HFF-Myc (cell line): ENCODE measurements around the gene ZNF512B.

ENCODE experiments used
- DNase-seq: peaks from one replicate; pipeline ENCODE4 v3.0.0-alpha.2; 2011; ENCODE audit warnings: low read depth; ENCODE audit errors: extremely low read depth
- H3K4me3 ChIP-seq: replicated peaks from 2 replicates; pipeline ENCODE4 v1.5.1; 2011; ENCODE audit warnings: low read depth, mild to moderate bottlenecking, control low read depth, low read length
- CTCF ChIP-seq: IDR thresholded peaks from 2 replicates; pipeline ENCODE4 v1.5.1; 2012; ENCODE audit warnings: mild to moderate bottlenecking, low read depth, low read length, control low read depth; ENCODE audit errors: missing control alignments

The ZNF512B gene

GRCh38 chr20:63970714-63971431 is 1.1 kb upstream of the ZNF512B start:
- no peak for TF ChIP-seq CTCF
- no peak overlapping the region for H3K4me3 ChIP-seq
- DNase-seq, result no peak

- no peak for TF ChIP-seq CTCF
- DNase-seq, result no peak
- peak overlapping the region; percentile 69 for H3K4me3 ChIP-seq
These were observed 586 bp downstream of the ZNF512B start for GRCh38 chr20:63968928-63969760.

- DNase-seq, result no peak
- H3K4me3 ChIP-seq, result peak overlapping the region; percentile 69
- no peak for TF ChIP-seq CTCF
These were observed 1.4 kb downstream of the ZNF512B start for GRCh38 chr20:63968136-63968927.

GRCh38 chr20:63967330-63968135 is 2.2 kb downstream of the ZNF512B start:
- DNase-seq, result no peak
- no peak for TF ChIP-seq CTCF
- H3K4me3 ChIP-seq, result no peak overlapping the region

- DNase-seq, result no peak
- H3K4me3 ChIP-seq, result no peak overlapping the region
- TF ChIP-seq CTCF, result no peak
These were observed 2.8 kb downstream of the ZNF512B start for GRCh38 chr20:63966944-63967322.
